Measurements from ENCODE around the gene SORCS3. TPM values are rescaled to one million over a fixed set of nuclear protein-coding genes. Genes with fewer than 3 reads are reported as not detected.

The SORCS3 gene
- total RNA-seq, 1 experiment from 2014 or later: 0.18 TPM

DNA sequence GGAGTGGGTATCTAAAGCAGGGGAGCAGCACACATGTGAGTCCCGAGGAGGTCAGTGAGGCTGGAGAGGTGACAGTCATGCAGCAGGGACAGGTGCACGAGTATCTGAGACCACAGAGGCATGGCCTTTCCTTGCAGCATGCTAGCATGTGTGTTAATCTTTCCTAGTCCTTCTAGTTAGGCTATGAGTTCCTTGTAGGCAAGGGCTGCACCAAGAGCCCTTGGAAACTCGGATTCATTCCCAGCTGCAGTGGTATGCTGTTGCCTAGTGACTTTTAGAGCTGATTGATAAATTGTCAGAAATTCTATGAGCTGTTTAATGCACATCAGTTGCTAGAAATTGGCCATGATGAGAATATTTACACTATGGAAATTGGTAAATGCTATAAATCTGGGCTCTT lies 132.0 kb downstream of the SORCS3 start:
- no peaks in the 10 kb centered on the region for H3K4me1 ChIP-seq
- H3K27me3 ChIP-seq (replicated peaks; ENCODE audit: control insufficient read depth, insufficient read depth, low read length): no peaks in the 10 kb centered on the region
- Mint-ChIP-seq H3K9me3 (ENCODE audit: unreplicated experiment) (no peaks in the 10 kb centered on the region), H3K27me3 (ENCODE audit: insufficient read depth, unreplicated experiment) (peaks cover 12% of the 10 kb centered on the region), H3K4me1 (ENCODE audit: low read depth, unreplicated experiment) (no peaks in the 10 kb centered on the region), H3K36me3 (ENCODE audit: insufficient read depth, unreplicated experiment) (no peaks in the 10 kb centered on the region), H3K4me3 (ENCODE audit: unreplicated experiment) (no peak overlapping the region), H3K27ac (ENCODE audit: unreplicated experiment) (no peak overlapping the region)
- no peaks in the 10 kb centered on the region for H3K36me3 ChIP-seq (ENCODE audit: control insufficient read depth, insufficient read depth, low read length)
- intact Hi-C loops (cut with micrococcal nuclease; ENCODE audit: unreplicated experiment): loop anchor here (10.0 kb wide), 1 partner anchor 188 kb away; no protein-coding TSS in a partner anchor
- no peak for DNase-seq
- H3K4me3 ChIP-seq (ENCODE audit: low read depth, low read length): no peak overlapping the region
- CTCF ChIA-PET: no interaction called here
- H3K9me3 ChIP-seq: no peaks in the 10 kb centered on the region
- TF ChIP-seq, protein P1, sequence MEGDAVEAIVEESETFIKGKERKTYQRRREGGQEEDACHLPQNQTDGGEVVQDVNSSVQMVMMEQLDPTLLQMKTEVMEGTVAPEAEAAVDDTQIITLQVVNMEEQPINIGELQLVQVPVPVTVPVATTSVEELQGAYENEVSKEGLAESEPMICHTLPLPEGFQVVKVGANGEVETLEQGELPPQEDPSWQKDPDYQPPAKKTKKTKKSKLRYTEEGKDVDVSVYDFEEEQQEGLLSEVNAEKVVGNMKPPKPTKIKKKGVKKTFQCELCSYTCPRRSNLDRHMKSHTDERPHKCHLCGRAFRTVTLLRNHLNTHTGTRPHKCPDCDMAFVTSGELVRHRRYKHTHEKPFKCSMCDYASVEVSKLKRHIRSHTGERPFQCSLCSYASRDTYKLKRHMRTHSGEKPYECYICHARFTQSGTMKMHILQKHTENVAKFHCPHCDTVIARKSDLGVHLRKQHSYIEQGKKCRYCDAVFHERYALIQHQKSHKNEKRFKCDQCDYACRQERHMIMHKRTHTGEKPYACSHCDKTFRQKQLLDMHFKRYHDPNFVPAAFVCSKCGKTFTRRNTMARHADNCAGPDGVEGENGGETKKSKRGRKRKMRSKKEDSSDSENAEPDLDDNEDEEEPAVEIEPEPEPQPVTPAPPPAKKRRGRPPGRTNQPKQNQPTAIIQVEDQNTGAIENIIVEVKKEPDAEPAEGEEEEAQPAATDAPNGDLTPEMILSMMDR (IDR thresholded peaks at IDR 0.05; ENCODE audit: insufficient read depth in 1 of 2, low read depth in 1 of 2, low read length in 1 of 2, severe bottlenecking in 1 of 2, unreplicated experiment in 1 of 2): no peak
- no TSS peak for BruUV-seq (replicated peaks)
- POLR2A ChIA-PET: no interaction called here

DNA sequence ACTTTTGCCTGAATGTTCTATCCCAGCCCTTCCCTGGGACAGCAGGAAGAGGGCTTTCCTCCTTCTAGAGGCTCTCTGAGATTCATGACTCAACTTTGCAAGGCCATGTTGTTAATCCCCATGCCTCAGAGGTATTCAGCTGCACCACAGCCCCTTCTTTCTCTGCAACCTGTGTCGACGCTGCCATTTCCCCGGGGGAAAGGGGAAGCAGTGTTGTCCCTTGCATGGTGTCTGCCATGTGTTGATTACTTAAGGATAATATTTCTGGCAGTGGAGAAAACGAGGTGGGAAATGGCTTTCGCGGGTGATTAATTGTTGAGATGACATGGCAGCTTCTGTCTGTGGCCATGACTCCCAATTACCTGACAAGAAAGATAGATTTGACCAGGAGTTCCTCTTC lies 133.1 kb downstream of the SORCS3 start:
- DNase-seq: no peak
- no TSS peak for BruUV-seq (replicated peaks)
- H3K36me3 ChIP-seq (ENCODE audit: control insufficient read depth, insufficient read depth, low read length): no peaks in the 10 kb centered on the region
- no peak overlapping the region for H3K4me3 ChIP-seq (ENCODE audit: low read depth, low read length)
- H3K27me3 ChIP-seq (replicated peaks; ENCODE audit: control insufficient read depth, insufficient read depth, low read length): no peaks in the 10 kb centered on the region
- no peaks in the 10 kb centered on the region for H3K4me1 ChIP-seq
- no peaks in the 10 kb centered on the region for H3K9me3 Mint-ChIP-seq (ENCODE audit: unreplicated experiment)
- H3K4me3 Mint-ChIP-seq (ENCODE audit: unreplicated experiment): no peak overlapping the region
- H3K36me3 Mint-ChIP-seq (ENCODE audit: insufficient read depth, unreplicated experiment): no peaks in the 10 kb centered on the region
- ChIA-PET POLR2A (no interaction called here), CTCF (no interaction called here)
- intact Hi-C loops (cut with micrococcal nuclease; ENCODE audit: unreplicated experiment): loop anchor here (10.0 kb wide), 1 partner anchor 189 kb away; no protein-coding TSS in a partner anchor
- H3K27me3 Mint-ChIP-seq (ENCODE audit: insufficient read depth, unreplicated experiment): peaks cover 16% of the 10 kb centered on the region
- H3K27ac Mint-ChIP-seq (ENCODE audit: unreplicated experiment): no peak overlapping the region
- H3K4me1 Mint-ChIP-seq (ENCODE audit: low read depth, unreplicated experiment): no peaks in the 10 kb centered on the region
- TF ChIP-seq, protein P1 (IDR thresholded peaks at IDR 0.05; ENCODE audit: insufficient read depth in 1 of 2, low read depth in 1 of 2, low read length in 1 of 2, severe bottlenecking in 1 of 2, unreplicated experiment in 1 of 2): no peak
- H3K9me3 ChIP-seq: no peaks in the 10 kb centered on the region

DNA sequence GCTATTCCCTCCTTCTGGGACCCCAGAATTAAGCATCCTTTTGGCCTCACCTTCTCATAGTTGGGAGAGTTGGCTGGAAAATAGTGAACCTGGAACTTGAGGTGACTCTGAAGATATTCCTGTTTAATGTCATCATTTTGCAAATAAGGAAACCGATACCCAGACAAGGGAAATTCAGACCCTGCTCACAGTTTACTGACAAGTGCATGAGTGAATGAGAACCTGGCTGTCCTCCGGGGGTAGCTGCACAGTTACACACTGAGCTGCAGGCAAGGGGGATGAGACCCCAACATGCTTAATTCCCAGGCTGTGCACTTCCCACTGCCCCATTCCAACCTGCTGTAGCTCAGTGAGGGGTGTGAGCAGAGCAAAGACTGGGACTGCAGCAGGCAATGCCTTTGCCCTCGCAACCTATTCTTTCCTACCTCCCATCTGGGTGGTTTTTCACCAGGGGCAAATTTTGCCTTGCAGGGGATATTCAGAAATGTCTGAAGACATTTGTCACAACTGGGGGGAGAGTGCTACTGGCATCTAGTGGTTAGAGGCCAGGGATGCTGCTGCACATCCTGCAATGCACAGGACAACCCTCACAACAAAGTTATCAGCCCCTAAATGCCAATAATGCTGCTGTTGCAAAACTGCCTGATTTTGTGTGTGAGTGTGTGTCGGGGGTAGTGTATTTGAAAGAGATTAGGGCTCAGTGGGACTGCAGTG lies 136.2 kb downstream of the SORCS3 start:
- intact Hi-C loops (cut with micrococcal nuclease; ENCODE audit: unreplicated experiment): loop anchor here (10.0 kb wide), 1 partner anchor 192 kb away; no protein-coding TSS in a partner anchor
- Histone ChIP-seq H3K4me3 (ENCODE audit: low read depth, low read length) (no peak overlapping the region), H3K27me3 (replicated peaks; ENCODE audit: control insufficient read depth, insufficient read depth, low read length) (no peaks in the 10 kb centered on the region), H3K9me3 (no peaks in the 10 kb centered on the region), H3K36me3 (ENCODE audit: control insufficient read depth, insufficient read depth, low read length) (no peaks in the 10 kb centered on the region), H3K4me1 (no peaks in the 10 kb centered on the region)
- ChIA-PET CTCF (interaction anchor here (0.5 kb wide), 1 partner anchor 198 kb away, joined by 4 read pairs; no protein-coding TSS in a partner anchor), POLR2A (no interaction called here)
- H3K4me1 Mint-ChIP-seq (ENCODE audit: low read depth, unreplicated experiment): no peaks in the 10 kb centered on the region
- TF ChIP-seq, protein P1 (IDR thresholded peaks at IDR 0.05; ENCODE audit: insufficient read depth in 1 of 2, low read depth in 1 of 2, low read length in 1 of 2, severe bottlenecking in 1 of 2, unreplicated experiment in 1 of 2): no peak
- no peak for DNase-seq
- H3K4me3 Mint-ChIP-seq (ENCODE audit: unreplicated experiment): no peak overlapping the region
- H3K27ac Mint-ChIP-seq (ENCODE audit: unreplicated experiment): no peak overlapping the region
- BruUV-seq (replicated peaks): no TSS peak
- H3K9me3 Mint-ChIP-seq (ENCODE audit: unreplicated experiment): no peaks in the 10 kb centered on the region
- no peaks in the 10 kb centered on the region for H3K36me3 Mint-ChIP-seq (ENCODE audit: insufficient read depth, unreplicated experiment)
- peaks cover 17% of the 10 kb centered on the region for H3K27me3 Mint-ChIP-seq (ENCODE audit: insufficient read depth, unreplicated experiment)

Data from Caco-2 (cell line).